Adipocyte (in vitro differentiated cells): ENCODE results near the gene PARN.
A peak's percentile ranks its signal among the peaks of the same experiment; 100 is the strongest.

Experiments used
- DNase-seq: peaks from one replicate; pipeline ENCODE4 v3.0.0-alpha.2; 2015; ENCODE audit warnings: low read depth
- H3K27me3 ChIP-seq: replicated peaks from 2 replicates; pipeline ENCODE4 v1.7.0; 2013; ENCODE audit warnings: mild to moderate bottlenecking, low read length, moderate library complexity; ENCODE audit not compliant: control insufficient read depth, insufficient read depth
- H3K36me3 ChIP-seq: 2 replicates; pipeline ENCODE4 v1.7.0; 2013; ENCODE audit warnings: low read length, mild to moderate bottlenecking, moderate library complexity; ENCODE audit not compliant: control insufficient read depth, insufficient read depth, severe bottlenecking
- H3K4me1 ChIP-seq: 2 replicates; pipeline ENCODE4 v1.7.0; 2013; ENCODE audit warnings: mild to moderate bottlenecking, low read length, moderate library complexity; ENCODE audit not compliant: control insufficient read depth, insufficient read depth
- H3K4me3 ChIP-seq: 2 replicates; pipeline ENCODE4 v1.7.0; 2013; ENCODE audit warnings: mild to moderate bottlenecking, low read length, moderate library complexity
- H3K9ac ChIP-seq: 2 replicates; pipeline ENCODE4 v1.7.0; 2013; ENCODE audit warnings: mild to moderate bottlenecking, low read length, moderate library complexity
- H3K9me3 ChIP-seq: 2 replicates; pipeline ENCODE4 v1.7.0; 2013; ENCODE audit warnings: mild to moderate bottlenecking, low read length, moderate library complexity; ENCODE audit not compliant: control insufficient read depth

Gene PARN

GRCh38 chr16:14629919-14630619, at the start of gene PARN:
TSS of gene PARN (minus strand) at chr16:14630260. CDS start at chr16:14630125, 135 bp downstream.
- Histone ChIP-seq H3K36me3 (peaks cover 30% of the 10 kb centered on the region), H3K4me1 (peaks cover 35% of the 10 kb centered on the region), H3K27me3 (no peaks in the 10 kb centered on the region), H3K9ac (peak within 1 kb of the TSS; percentile 99), H3K9me3 (no peaks in the 10 kb centered on the region), H3K4me3 (peak within 1 kb of the TSS; percentile 94)
- peak; percentile 99 for DNase-seq

- no peaks in the 10 kb centered on the region for H3K4me1 ChIP-seq
- no peaks in the 10 kb centered on the region for H3K9me3 ChIP-seq
- DNase-seq = no peak
- peaks cover 16% of the 10 kb centered on the region for H3K27me3 ChIP-seq
- no peaks in the 10 kb centered on the region for H3K36me3 ChIP-seq
- H3K4me3 ChIP-seq = no peak overlapping the region
- no peak overlapping the region for H3K9ac ChIP-seq
These were observed 48.9 kb upstream of the PARN start for GRCh38 chr16:14678748-14679497.

- no peaks in the 10 kb centered on the region for H3K36me3 ChIP-seq
- no peaks in the 10 kb centered on the region for H3K9me3 ChIP-seq
- no peak overlapping the region for H3K9ac ChIP-seq
- no peak for DNase-seq
- peaks cover 16% of the 10 kb centered on the region for H3K27me3 ChIP-seq
- H3K4me1 ChIP-seq = no peaks in the 10 kb centered on the region
- no peak overlapping the region for H3K4me3 ChIP-seq
These were observed 47.6 kb upstream of the PARN start for GRCh38 chr16:14677627-14678026.

- Histone ChIP-seq H3K4me3 (no peak overlapping the region), H3K9me3 (no peaks in the 10 kb centered on the region), H3K4me1 (no peaks in the 10 kb centered on the region), H3K27me3 (peaks cover 16% of the 10 kb centered on the region), H3K36me3 (no peaks in the 10 kb centered on the region), H3K9ac (no peak overlapping the region)
- no peak for DNase-seq
These were observed 46.6 kb upstream of the PARN start for GRCh38 chr16:14676633-14677032.

GRCh38 chr16:14672403-14672971, 42.4 kb upstream of the PARN start:
- no peaks in the 10 kb centered on the region for H3K4me1 ChIP-seq
- no peak for DNase-seq
- H3K27me3 ChIP-seq = no peaks in the 10 kb centered on the region
- H3K9me3 ChIP-seq = no peaks in the 10 kb centered on the region
- peaks cover 14% of the 10 kb centered on the region for H3K36me3 ChIP-seq
- H3K9ac ChIP-seq = no peak overlapping the region
- H3K4me3 ChIP-seq = no peak overlapping the region

- no peaks in the 10 kb centered on the region for H3K4me1 ChIP-seq
- no peak for DNase-seq
- H3K4me3 ChIP-seq = no peak overlapping the region
- no peaks in the 10 kb centered on the region for H3K9me3 ChIP-seq
- peaks cover 39% of the 10 kb centered on the region for H3K36me3 ChIP-seq
- no peak overlapping the region for H3K9ac ChIP-seq
- H3K27me3 ChIP-seq = no peaks in the 10 kb centered on the region
These were observed 39.7 kb upstream of the PARN start for GRCh38 chr16:14669776-14670175.

- H3K4me3 ChIP-seq = no peak overlapping the region
- no peaks in the 10 kb centered on the region for H3K27me3 ChIP-seq
- no peak overlapping the region for H3K9ac ChIP-seq
- no peaks in the 10 kb centered on the region for H3K4me1 ChIP-seq
- peaks cover 50% of the 10 kb centered on the region for H3K36me3 ChIP-seq
- H3K9me3 ChIP-seq = no peaks in the 10 kb centered on the region
- no peak for DNase-seq
These were observed 38.6 kb upstream of the PARN start for GRCh38 chr16:14668556-14669223.

GRCh38 chr16:14667347-14668266, 37.5 kb upstream of the PARN start:
- Histone ChIP-seq H3K4me1 (no peaks in the 10 kb centered on the region), H3K9ac (no peak overlapping the region), H3K4me3 (no peak overlapping the region), H3K36me3 (peaks cover 59% of the 10 kb centered on the region), H3K27me3 (no peaks in the 10 kb centered on the region), H3K9me3 (no peaks in the 10 kb centered on the region)
- no peak for DNase-seq

- Histone ChIP-seq H3K36me3 (peaks cover 54% of the 10 kb centered on the region), H3K9ac (peak overlapping the region; percentile 62), H3K4me1 (peaks cover 2% of the 10 kb centered on the region), H3K4me3 (no peak overlapping the region), H3K27me3 (no peaks in the 10 kb centered on the region), H3K9me3 (no peaks in the 10 kb centered on the region)
- no peak for DNase-seq
These were observed 28.0 kb upstream of the PARN start for GRCh38 chr16:14658063-14658462.

GRCh38 chr16:14652726-14653125, 22.7 kb upstream of the PARN start:
- no peaks in the 10 kb centered on the region for H3K9me3 ChIP-seq
- no peaks in the 10 kb centered on the region for H3K4me1 ChIP-seq
- no peak overlapping the region for H3K9ac ChIP-seq
- peaks cover 76% of the 10 kb centered on the region for H3K36me3 ChIP-seq
- no peaks in the 10 kb centered on the region for H3K27me3 ChIP-seq
- DNase-seq = no peak
- H3K4me3 ChIP-seq = no peak overlapping the region
